Smooth muscle cell (in vitro differentiated cells): Measurements from ENCODE around the gene SORCS2. TPM values are rescaled to one million over a fixed set of nuclear protein-coding genes. Genes with fewer than 3 reads are reported as not detected.

Experiments used
- DNase-seq: peaks from one replicate; lab custom pipeline; 2025; ENCODE audit not compliant: unreplicated experiment; lab: John Stamatoyannopoulos, UW
- H2AFZ ChIP-seq: fragments of 200-600 bp; sonication (generic); 2 replicates; pipeline ENCODE4 v1.6.0; 2016; ENCODE audit warnings: antibody characterized with exemption, low read depth, mild to moderate bottlenecking
- H3F3A ChIP-seq: fragments of 200-600 bp; sonication (generic); 2 replicates; pipeline ENCODE4 v1.6.0; 2017; ENCODE audit warnings: antibody characterized with exemption, low read depth
- H3K27ac ChIP-seq: fragments of 200-600 bp; sonication (generic); 2 replicates; pipeline ENCODE4 v1.5.1; 2016; ENCODE audit warnings: low read depth, mild to moderate bottlenecking
- H3K27me3 ChIP-seq: fragments of 200-600 bp; sonication (generic); 2 replicates; pipeline ENCODE4 v1.6.1; 2016; ENCODE audit warnings: low read depth, mild to moderate bottlenecking
- H3K36me3 ChIP-seq: fragments of 200-600 bp; sonication (generic); 2 replicates; pipeline ENCODE4 v1.5.1; 2016; ENCODE audit warnings: low read depth
- H3K4me1 ChIP-seq: fragments of 200-600 bp; sonication (generic); 2 replicates; pipeline ENCODE4 v1.5.1; 2016; ENCODE audit warnings: low read depth
- H3K4me2 ChIP-seq: fragments of 200-600 bp; sonication (generic); 2 replicates; pipeline ENCODE4 v1.6.0; 2016; ENCODE audit warnings: mild to moderate bottlenecking
- H3K4me3 ChIP-seq: fragments of 200-600 bp; sonication (generic); 2 replicates; pipeline ENCODE4 v1.5.1; 2016; ENCODE audit warnings: mild to moderate bottlenecking
- H3K79me2 ChIP-seq: fragments of 200-600 bp; sonication (generic); 2 replicates; pipeline ENCODE4 v1.6.0; 2016; ENCODE audit warnings: low read depth, mild to moderate bottlenecking
- H3K9ac ChIP-seq: fragments of 200-600 bp; sonication (generic); 2 replicates; pipeline ENCODE4 v1.6.0; 2016; ENCODE audit warnings: low read depth
- H3K9me3 ChIP-seq: fragments of 200-600 bp; sonication (generic); replicated peaks from 2 replicates; pipeline ENCODE4 v1.5.1; 2016; ENCODE audit warnings: low read depth
- H4K20me1 ChIP-seq: fragments of 200-600 bp; sonication (generic); 2 replicates; pipeline ENCODE4 v1.6.0; 2016; ENCODE audit warnings: low read depth
- WGBS: methylation state at CpG from one replicate; pipeline ENCODE4 v1.1.7; 2016; ENCODE audit warnings: low lambda C conversion rate; 5-methylcytosine and 5-hydroxymethylcytosine counted together
- polyA plus RNA-seq: library from polyadenylated mRNA; unstranded; fragments of >200 nt; fragmentation: Nextera tagmentation; extraction: Ambion mirVana; gene quantifications from 2 replicates; pipeline ENCODE4 v1.2.1, GENCODE V29; 2016
- total RNA-seq: library from RNA; depleted of rRNA; stranded (reverse); fragments of >200 nt; gene quantifications from 2 replicates; pipeline ENCODE4 v1.2.3, GENCODE V29; 2014
- TF ChIP-seq, protein P1 (sequence below): fragments of 200-600 bp; sonication (generic); IDR thresholded peaks from 2 replicates; pipeline ENCODE4 v1.5.1; 2017; ENCODE audit warnings: borderline replicate concordance, mild to moderate bottlenecking, antibody characterized with exemption; ENCODE audit not compliant: insufficient read depth, poor library complexity, severe bottlenecking

Gene SORCS2
- total and polyA plus RNA-seq, 2 experiments from 2014 or later, result 5.2 to 9.3 TPM

DNA sequence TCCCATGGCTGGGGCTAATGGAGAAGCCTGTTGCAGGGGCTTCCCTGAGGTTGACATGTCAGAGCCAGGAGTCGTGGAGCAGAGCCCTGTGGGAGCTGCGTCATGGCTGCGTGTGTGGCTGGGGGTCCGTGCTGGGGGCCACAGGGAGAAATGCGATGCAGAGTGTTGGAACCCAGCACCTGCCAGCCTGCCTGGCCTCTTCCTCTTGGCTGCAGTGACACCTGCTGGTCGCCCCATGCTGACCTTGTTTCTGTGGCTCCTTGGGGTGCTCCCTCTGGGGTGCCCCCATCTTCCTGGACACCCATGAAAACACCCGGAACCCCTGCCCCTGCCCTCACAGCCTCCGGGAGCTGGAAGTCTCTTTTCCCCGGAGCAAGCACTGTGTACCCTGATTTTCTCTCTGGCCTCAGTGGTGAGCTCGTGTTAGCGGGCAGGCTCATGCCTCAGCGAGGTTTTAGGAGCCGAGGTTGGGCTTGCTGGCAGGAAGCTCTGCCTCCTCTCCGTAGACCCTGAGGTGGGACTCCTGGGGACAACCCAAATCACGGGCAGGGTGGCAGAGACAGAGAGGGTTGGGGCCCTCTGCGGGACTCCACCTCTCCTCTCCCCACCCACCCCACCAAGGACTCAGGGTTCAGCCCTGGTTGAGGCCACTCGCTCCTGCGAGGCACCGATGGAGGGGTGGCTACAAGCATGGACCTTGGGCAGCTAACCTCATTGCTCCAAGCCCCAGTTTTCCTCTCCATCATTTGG, 103.7 kb downstream of the SORCS2 start:
- no peak overlapping the region for H3K27ac ChIP-seq
- peaks cover 26% of the 10 kb centered on the region for H3K4me1 ChIP-seq
- no peak overlapping the region for H3K4me3 ChIP-seq
- H3K79me2 ChIP-seq, result no peaks in the 10 kb centered on the region
- no peaks in the 10 kb centered on the region for H3K9me3 ChIP-seq
- no peaks in the 10 kb centered on the region for H3K27me3 ChIP-seq
- H3F3A ChIP-seq, result no peaks in the 10 kb centered on the region
- no peaks in the 10 kb centered on the region for H4K20me1 ChIP-seq
- H3K36me3 ChIP-seq, result no peaks in the 10 kb centered on the region
- H2AFZ ChIP-seq, result no peak overlapping the region
- no peak overlapping the region for H3K4me2 ChIP-seq
- H3K9ac ChIP-seq, result no peak overlapping the region
- WGBS, result 82% methylated on average over 19 of the region's 19 CpGs
- no peak for DNase-seq
- TF ChIP-seq, protein P1, sequence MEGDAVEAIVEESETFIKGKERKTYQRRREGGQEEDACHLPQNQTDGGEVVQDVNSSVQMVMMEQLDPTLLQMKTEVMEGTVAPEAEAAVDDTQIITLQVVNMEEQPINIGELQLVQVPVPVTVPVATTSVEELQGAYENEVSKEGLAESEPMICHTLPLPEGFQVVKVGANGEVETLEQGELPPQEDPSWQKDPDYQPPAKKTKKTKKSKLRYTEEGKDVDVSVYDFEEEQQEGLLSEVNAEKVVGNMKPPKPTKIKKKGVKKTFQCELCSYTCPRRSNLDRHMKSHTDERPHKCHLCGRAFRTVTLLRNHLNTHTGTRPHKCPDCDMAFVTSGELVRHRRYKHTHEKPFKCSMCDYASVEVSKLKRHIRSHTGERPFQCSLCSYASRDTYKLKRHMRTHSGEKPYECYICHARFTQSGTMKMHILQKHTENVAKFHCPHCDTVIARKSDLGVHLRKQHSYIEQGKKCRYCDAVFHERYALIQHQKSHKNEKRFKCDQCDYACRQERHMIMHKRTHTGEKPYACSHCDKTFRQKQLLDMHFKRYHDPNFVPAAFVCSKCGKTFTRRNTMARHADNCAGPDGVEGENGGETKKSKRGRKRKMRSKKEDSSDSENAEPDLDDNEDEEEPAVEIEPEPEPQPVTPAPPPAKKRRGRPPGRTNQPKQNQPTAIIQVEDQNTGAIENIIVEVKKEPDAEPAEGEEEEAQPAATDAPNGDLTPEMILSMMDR, result peak; percentile 58

DNA sequence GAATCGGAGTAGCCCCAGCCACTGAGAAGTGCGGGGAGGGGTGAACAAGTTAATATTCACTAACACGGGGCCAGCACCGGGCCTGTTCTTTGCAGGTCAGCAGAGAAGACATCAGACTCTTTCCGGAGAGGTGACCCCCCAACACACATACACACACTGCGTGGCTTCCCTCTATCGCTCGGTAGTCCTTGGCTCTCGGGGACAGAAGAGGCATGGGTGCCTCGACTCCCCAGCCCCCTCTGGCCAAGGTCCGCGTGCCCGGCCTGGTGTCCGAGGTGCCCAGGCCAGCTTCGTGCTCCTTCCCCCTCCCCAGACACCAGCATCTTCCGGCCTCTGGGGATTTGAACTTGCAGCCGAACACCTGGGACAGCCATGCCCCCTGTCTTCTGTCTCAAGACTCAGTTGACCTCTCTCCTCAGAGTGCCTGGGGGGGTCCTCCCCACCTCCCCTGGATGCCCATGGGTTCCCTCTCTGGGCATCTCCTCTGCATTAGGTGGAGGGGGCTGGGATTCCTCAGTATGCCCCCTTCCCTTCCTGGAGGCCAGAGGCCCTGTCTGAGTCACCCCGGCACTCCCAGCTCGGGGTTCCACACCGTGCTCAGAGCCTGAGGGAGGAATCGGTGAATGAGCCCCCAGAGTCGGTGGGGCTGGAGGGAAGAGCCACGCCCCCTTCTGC, 104.5 kb downstream of the SORCS2 start:
- Histone ChIP-seq H3K4me1 (peaks cover 26% of the 10 kb centered on the region), H3F3A (no peaks in the 10 kb centered on the region), H3K4me2 (no peak overlapping the region), H2AFZ (no peak overlapping the region), H3K4me3 (no peak overlapping the region), H3K27me3 (no peaks in the 10 kb centered on the region), H3K9me3 (no peaks in the 10 kb centered on the region), H3K79me2 (no peaks in the 10 kb centered on the region), H3K27ac (no peak overlapping the region), H3K9ac (no peak overlapping the region), H3K36me3 (no peaks in the 10 kb centered on the region), H4K20me1 (no peaks in the 10 kb centered on the region)
- WGBS, result 83% methylated on average over 23 of the region's 23 CpGs
- TF ChIP-seq, protein P1, result no peak
- no peak for DNase-seq

DNA sequence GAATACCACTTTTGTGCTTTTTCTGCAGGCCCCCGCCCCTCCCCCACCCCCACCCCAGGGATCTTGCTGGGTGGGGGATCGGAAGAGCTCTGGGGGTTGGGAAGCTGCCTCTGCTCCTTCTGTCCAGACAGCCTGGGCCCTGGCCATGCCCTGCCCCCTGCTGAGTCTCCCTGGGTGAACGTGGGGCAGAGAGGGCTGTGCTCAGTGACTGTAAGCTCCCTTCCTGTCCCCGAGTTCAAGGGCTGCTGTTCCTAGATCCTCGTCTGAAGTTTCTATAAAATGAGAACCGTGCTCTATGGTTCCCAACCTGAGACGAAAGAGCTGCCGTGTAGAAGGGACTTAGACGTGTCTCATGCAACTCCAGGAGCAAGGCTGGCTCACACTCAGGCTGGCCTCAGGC, 105.0 kb downstream of the SORCS2 start:
- no peaks in the 10 kb centered on the region for H4K20me1 ChIP-seq
- no peak for DNase-seq
- TF ChIP-seq, protein P1, result no peak
- H3K4me2 ChIP-seq, result no peak overlapping the region
- H3K27ac ChIP-seq, result no peak overlapping the region
- H3K4me1 ChIP-seq, result peaks cover 26% of the 10 kb centered on the region
- WGBS, result 75% methylated on average over 7 of the region's 9 CpGs
- no peak overlapping the region for H3K9ac ChIP-seq
- no peaks in the 10 kb centered on the region for H3K9me3 ChIP-seq
- H3K79me2 ChIP-seq, result no peaks in the 10 kb centered on the region
- no peak overlapping the region for H2AFZ ChIP-seq
- no peaks in the 10 kb centered on the region for H3K36me3 ChIP-seq
- no peaks in the 10 kb centered on the region for H3F3A ChIP-seq
- no peak overlapping the region for H3K4me3 ChIP-seq
- no peaks in the 10 kb centered on the region for H3K27me3 ChIP-seq
